Testis (tissue), 3 donors: Measurements from ENCODE around the gene STX16. TPM values are rescaled to one million over a fixed set of nuclear protein-coding genes. Genes with fewer than 3 reads are reported as not detected.

Experiments
- DNase-seq: peaks from one replicate; pipeline ENCODE4 v3.0.0-alpha.2; 2019
- H3K27ac ChIP-seq, 2 donors: fragments of 200-600 bp; sonication (generic); one replicate each; pipeline ENCODE4 v1.5.1; 2019
- H3K27me3 ChIP-seq: fragments of 200-600 bp; sonication (generic); one replicate; pipeline ENCODE4 v1.5.1; 2019
- H3K36me3 ChIP-seq: fragments of 200-600 bp; sonication (generic); one replicate; pipeline ENCODE4 v1.5.1; 2017; ENCODE audit warnings: low read depth; ENCODE audit errors: missing control alignments
- H3K4me1 ChIP-seq: fragments of 200-600 bp; sonication (generic); one replicate; pipeline ENCODE4 v1.5.1; 2019
- H3K4me3 ChIP-seq, 2 donors: fragments of 200-600 bp; sonication (generic); one replicate each; pipeline ENCODE4 v1.5.1; 2017 to 2019
- H3K9me3 ChIP-seq: fragments of 200-600 bp; sonication (generic); one replicate; pipeline ENCODE4 v1.5.1; 2017
- CTCF ChIP-seq, 3 experiments: fragments of 450-650 bp in 2 of 3; fragments of 200-600 bp in 1 of 3; sonication (generic) in 1 of 3; IDR thresholded peaks; one replicate each; pipeline ENCODE4 v1.5.1; 2016 to 2019; ENCODE audit warnings: antibody characterized with exemption in 3 of 3, mild to moderate bottlenecking in 2 of 3, moderate library complexity in 1 of 3
- POLR2A ChIP-seq: fragments of 450-650 bp; IDR thresholded peaks from one replicate; pipeline ENCODE4 v1.6.1; 2017; ENCODE audit warnings: antibody characterized with exemption, mild to moderate bottlenecking, moderate library complexity
- WGBS, 2 donors: methylation state at CpG; one replicate each; pipeline ENCODE4 v1.1.5; 2018; 5-methylcytosine and 5-hydroxymethylcytosine counted together
- intact Hi-C: fragments of 100-400 bp; cut with DNase I; formaldehyde crosslinking; loops from one replicate; pipeline ENCODE4 v1.15.1; 2023; ENCODE audit warnings: low total_unique reads
- polyA plus RNA-seq: library from polyadenylated mRNA; stranded (reverse); fragments of 350-450 nt; fragmentation: Illumina TruSeq; extraction: RNeasy Lipid Tissue Mini Kit (QIAGEN cat#74804); gene quantifications from one replicate; pipeline ENCODE4 v1.2.3, GENCODE V29; 2014; ENCODE audit warnings: low read depth, low replicate concordance; ENCODE audit not compliant: insufficient read depth
- total RNA-seq, 2 donors: library from RNA; depleted of rRNA; stranded (reverse); fragments of >200 nt; gene quantifications; one replicate each; pipeline ENCODE4 v1.2.3, GENCODE V29; 2016

The STX16 gene
- total and polyA plus RNA-seq, 3 donors from 2014 or later: 79.3 to 124 (median 107) TPM

GRCh38 chr20:58697201-58697866 is 46.3 kb downstream of the STX16 start:
- no peak for DNase-seq
- Histone ChIP-seq H3K9me3 (no peaks in the 10 kb centered on the region), H3K4me3 (no peak overlapping the region), H3K4me1 (peaks cover 23% of the 10 kb centered on the region), H3K27ac (no peak overlapping the region), H3K27me3 (no peaks in the 10 kb centered on the region), H3K36me3 (no peaks in the 10 kb centered on the region)
- TF ChIP-seq POLR2A (no peak), CTCF (IDR thresholded peaks at IDR 0.05) (no peak)
- WGBS, 2 donors: 73 to 77% methylated on average over 17 to 21 of the region's 21 CpGs
- intact Hi-C loops: no loop called here

DNA sequence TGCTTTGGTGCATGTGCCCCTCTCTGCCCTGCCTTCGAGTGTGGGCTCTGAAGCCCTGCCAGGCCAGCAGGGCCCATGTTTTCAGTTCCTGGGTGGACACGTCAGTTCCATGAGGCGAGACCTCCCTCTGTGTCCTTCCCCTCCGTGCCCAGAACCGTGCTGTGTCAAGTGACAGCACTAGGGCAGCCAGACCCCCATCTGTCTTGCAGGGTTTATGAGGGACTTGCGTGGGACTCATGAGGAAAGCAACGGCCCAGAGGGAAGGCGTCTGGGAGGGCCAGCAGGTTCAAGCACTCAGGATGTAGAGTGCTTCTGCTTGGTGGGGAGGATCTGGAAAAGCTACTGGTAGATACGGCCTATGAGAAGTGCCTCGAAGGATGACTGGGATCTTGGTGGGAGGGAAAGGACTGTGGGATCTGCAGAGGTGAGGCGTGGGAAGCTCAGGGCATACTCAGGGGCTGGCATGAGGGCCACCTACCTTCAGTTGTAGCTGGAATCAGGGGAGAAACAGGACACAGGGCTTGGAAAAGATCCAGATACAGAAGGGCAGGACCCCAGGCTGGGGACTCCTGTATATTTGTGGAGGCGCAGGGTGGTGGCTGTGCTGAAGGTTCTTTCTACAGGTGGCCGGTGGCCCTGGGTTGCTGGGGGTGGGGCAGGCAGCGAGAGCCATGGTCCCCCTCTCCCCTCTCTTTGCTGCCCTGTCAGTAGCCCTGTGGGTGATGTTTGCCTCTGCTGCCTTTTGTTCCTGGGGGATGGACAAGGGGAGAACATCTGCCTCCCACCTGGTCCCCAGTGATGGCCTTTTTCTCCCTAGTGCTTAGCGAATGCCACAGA is 47.0 kb downstream of the STX16 start:
- H3K36me3 ChIP-seq: no peaks in the 10 kb centered on the region
- H3K4me1 ChIP-seq: peaks cover 23% of the 10 kb centered on the region
- intact Hi-C loops: no loop called here
- H3K27ac ChIP-seq: peak overlapping the region; percentile 15 to 52
- TF ChIP-seq POLR2A (no peak), CTCF (IDR thresholded peaks at IDR 0.05) (no peak)
- H3K27me3 ChIP-seq: no peaks in the 10 kb centered on the region
- DNase-seq: no peak
- H3K9me3 ChIP-seq: no peaks in the 10 kb centered on the region
- H3K4me3 ChIP-seq: no peak overlapping the region
- 87 to 89% methylated on average over 15 of the region's 15 CpGs for WGBS, 2 donors

- no peaks in the 10 kb centered on the region for H3K9me3 ChIP-seq
- 59 to 64% methylated on average over 18 to 27 of the region's 27 CpGs for WGBS, 2 donors
- H3K27me3 ChIP-seq: no peaks in the 10 kb centered on the region
- H3K4me3 ChIP-seq: no peak overlapping the region
- intact Hi-C loops: no loop called here
- peaks cover 15% of the 10 kb centered on the region for H3K4me1 ChIP-seq
- peak; percentile 67 for DNase-seq
- peak overlapping the region; percentile 15 to 52 for H3K27ac ChIP-seq
- H3K36me3 ChIP-seq: no peaks in the 10 kb centered on the region
- TF ChIP-seq CTCF (IDR thresholded peaks at IDR 0.05) (no peak), POLR2A (no peak)
Observed at GRCh38 chr20:58698741-58699622, 47.9 kb downstream of the STX16 start.

DNA sequence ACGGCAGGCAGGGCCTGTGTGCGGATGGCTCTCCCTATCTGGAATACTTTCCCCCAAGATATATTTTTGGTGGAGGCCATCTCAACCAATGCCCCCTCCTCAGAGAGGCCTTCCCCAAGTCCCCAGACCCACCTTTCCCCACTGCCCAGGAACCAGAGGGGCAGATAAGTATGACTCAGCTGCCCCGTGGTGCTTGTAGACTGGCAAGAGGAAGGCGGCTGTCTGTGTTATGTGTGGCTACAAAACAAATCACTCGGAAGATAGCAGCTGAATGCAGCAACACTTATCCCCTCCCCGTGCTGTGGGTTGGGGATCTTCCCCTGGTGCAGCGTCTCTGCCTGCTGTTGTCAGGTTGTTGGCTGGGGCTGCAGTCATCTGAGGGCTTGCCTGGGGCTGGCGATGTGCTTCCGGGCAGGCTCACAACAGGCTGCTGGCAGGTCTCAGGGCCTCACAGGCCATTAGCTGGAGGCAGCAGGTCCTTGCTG is 48.6 kb downstream of the STX16 start:
- Histone ChIP-seq H3K27me3 (no peaks in the 10 kb centered on the region), H3K4me3 (no peak overlapping the region), H3K27ac (peak overlapping the region in 1 of 2 donors; percentile 52), H3K9me3 (no peaks in the 10 kb centered on the region), H3K36me3 (no peaks in the 10 kb centered on the region), H3K4me1 (peaks cover 11% of the 10 kb centered on the region)
- no peak for DNase-seq
- TF ChIP-seq CTCF (IDR thresholded peaks at IDR 0.05): no peak
- 78 to 87% methylated on average over 9 of the region's 9 CpGs for WGBS, 2 donors
- intact Hi-C loops: no loop called here
